ENCODE data around the gene MRNIP.

- TF ChIP-seq CTCF (IDR thresholded peaks at IDR 0.05) = no peak
- TF ChIP-seq POLR2AphosphoS5 (IDR thresholded peaks at IDR 0.05) = no peak
- no peak for TF ChIP-seq POLR2A (IDR thresholded peaks at IDR 0.05)
Measured at GRCh38 chr5:179822059-179822432, 36.6 kb downstream of the MRNIP start.

All from gastroesophageal sphincter (tissue), 3 donors.